Measurements from ENCODE around the gene TMA7.

GRCh38 chr3:48473617-48473952, 33.5 kb downstream of the TMA7 start:
- TF ChIP-seq CTCF (conservative IDR thresholded peaks at IDR 0.05 in 1 of 2, IDR thresholded peaks at IDR 0.05 in 1 of 2; ENCODE audit: low read depth in 1 of 2, low read length in 2 of 2): no peak
- TF ChIP-seq EZH2 (IDR thresholded peaks at IDR 0.05; ENCODE audit: low read length, missing control alignments): no peak
